ENCODE data around the gene BACE1-AS.
"Not testable (repeated sequence)": the region's sequence is repeated elsewhere in the genome, so short reads cannot be mapped to it uniquely, and the experiment has no call there.

The BACE1-AS gene

GRCh38 chr11:117313828-117314768 lies 23.0 kb downstream of the BACE1-AS start:
- TF ChIP-seq CTCF (IDR thresholded peaks at IDR 0.05; ENCODE audit: low read depth, low read length) = no peak
- no peak for DNase-seq (ENCODE audit: extremely low read depth, low read depth)

GRCh38 chr11:117314840-117315239 lies 23.7 kb downstream of the BACE1-AS start:
- TF ChIP-seq CTCF (IDR thresholded peaks at IDR 0.05; ENCODE audit: low read depth, low read length) = no peak
- no peak for DNase-seq (ENCODE audit: extremely low read depth, low read depth)

- no peak for TF ChIP-seq CTCF (IDR thresholded peaks at IDR 0.05; ENCODE audit: low read depth, low read length)
- DNase-seq (ENCODE audit: extremely low read depth, low read depth) = no peak
Observed at GRCh38 chr11:117315285-117316196, 24.4 kb downstream of the BACE1-AS start.

DNA sequence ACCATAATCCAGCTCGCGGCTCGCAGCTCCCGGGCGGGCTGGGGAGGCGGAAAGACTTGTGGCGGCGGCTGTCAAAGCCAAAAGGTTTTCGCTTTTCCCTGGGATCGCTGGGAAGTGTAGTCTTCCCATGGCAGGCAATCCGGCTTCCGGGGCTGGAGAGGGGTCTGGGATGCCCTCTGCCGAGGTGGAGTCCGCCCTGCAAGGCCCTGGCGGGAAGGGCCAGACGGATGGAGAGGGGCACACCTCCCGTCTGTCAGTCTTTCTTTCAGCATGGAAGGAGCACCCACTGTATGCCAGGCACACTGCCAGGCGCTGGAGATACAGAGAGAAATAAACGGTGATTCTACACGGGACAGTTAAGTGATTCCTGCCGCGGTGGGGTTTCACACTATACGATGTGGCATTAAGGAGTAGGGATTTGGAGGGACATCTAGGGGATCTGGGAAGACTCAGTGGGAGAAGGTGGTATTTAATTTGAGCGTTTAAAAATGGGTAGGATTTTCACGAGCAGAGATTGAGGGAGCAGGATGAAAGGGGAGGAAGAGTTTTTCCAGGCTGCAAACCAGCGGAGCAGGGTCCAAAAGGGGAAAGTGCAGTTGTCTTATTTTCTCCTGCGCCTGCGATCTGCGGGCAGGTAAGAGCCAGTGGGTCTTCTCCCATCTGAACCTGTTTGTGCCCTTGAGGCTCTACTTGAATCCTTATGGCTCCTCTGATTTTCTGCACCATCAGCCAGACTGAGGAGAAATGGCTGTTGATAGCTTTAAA lies 25.2 kb downstream of the BACE1-AS start, which contains the start of gene BACE1:
Gene BACE1 (minus strand): TSS at position 60 of the 765 bp plus-strand sequence. CDS start 461 bp downstream, outside the sequence.
- peak; percentile 56 for DNase-seq (ENCODE audit: extremely low read depth, low read depth)
- peak; percentile 75 for TF ChIP-seq CTCF (IDR thresholded peaks at IDR 0.05; ENCODE audit: low read depth, low read length)

- TF ChIP-seq CTCF (IDR thresholded peaks at IDR 0.05; ENCODE audit: low read depth, low read length) = no peak
- DNase-seq (ENCODE audit: extremely low read depth, low read depth) = no peak
Observed at GRCh38 chr11:117318738-117319137, 27.6 kb downstream of the BACE1-AS start.

DNA sequence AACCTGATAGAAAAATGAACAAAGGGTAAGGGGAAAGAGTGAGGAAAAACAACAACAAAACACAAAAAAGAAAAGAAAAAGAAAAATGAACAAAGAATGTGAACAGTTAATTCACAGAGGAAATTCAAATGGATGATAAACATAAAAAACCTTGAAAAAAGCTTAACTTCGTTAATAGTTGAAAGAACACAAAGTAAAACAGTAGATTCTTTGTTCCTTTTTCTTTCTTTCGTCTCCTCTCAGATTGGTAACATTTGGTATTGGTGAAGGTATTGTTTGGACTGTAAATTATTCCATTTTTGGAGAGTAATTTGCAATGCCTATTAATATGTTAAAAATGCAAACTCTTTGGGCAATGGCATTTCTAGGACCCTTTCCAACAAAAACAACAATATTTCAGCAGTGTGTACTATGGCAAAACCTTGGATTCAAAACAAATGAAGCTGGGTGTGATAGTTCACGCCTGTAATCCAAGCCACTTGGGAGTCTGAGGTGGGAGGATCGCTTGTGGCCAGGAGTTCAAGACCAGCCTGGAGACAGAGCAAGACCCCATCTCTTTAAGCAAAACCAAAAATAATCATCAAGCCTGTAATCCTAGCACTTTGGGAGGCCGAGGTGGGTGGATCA lies 28.2 kb downstream of the BACE1-AS start:
- DNase-seq (ENCODE audit: extremely low read depth, low read depth) = no peak
- TF ChIP-seq CTCF (IDR thresholded peaks at IDR 0.05; ENCODE audit: low read depth, low read length) = no peak

GRCh38 chr11:117327255-117327566 lies 36.1 kb downstream of the BACE1-AS start:
- DNase-seq (ENCODE audit: extremely low read depth, low read depth) = not testable (repeated sequence)
